ENCODE measurements around the gene TBC1D2B.

DNA sequence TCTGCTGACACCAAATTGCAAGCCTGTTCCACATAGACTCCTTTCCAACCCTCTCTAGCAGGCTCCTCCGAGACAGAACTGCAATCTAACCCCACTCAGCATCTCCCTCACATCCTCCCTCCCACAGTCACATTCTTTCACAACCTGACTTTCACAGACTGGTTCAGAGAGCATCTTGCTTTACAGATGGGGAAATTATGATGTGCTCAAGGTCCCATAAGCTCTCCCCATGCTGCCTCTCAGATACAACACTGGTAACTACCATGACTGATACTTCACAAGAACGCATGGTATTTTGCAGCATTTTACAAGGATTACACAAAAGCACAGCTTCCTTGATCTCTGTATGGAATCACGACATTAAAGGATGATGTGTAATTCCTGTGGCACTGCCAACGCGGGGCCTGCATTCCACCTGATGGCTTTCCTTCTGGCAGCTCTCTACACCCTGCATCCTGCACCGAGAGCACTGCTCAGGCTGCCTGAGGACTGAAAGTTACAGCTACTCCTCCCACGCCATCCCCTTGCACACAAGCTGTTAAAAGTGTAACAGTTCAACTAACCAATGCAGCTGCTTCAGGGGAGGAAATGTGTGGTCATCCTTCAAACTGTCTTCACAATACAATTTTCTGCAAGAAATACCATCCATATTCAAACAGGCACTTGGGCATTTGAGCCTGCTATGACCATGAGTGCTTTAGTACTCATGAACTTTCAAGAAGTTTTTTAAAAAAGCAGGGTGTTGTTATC lies 27.6 kb downstream of the TBC1D2B start:
- TF ChIP-seq, protein P1, sequence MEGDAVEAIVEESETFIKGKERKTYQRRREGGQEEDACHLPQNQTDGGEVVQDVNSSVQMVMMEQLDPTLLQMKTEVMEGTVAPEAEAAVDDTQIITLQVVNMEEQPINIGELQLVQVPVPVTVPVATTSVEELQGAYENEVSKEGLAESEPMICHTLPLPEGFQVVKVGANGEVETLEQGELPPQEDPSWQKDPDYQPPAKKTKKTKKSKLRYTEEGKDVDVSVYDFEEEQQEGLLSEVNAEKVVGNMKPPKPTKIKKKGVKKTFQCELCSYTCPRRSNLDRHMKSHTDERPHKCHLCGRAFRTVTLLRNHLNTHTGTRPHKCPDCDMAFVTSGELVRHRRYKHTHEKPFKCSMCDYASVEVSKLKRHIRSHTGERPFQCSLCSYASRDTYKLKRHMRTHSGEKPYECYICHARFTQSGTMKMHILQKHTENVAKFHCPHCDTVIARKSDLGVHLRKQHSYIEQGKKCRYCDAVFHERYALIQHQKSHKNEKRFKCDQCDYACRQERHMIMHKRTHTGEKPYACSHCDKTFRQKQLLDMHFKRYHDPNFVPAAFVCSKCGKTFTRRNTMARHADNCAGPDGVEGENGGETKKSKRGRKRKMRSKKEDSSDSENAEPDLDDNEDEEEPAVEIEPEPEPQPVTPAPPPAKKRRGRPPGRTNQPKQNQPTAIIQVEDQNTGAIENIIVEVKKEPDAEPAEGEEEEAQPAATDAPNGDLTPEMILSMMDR (IDR thresholded peaks at IDR 0.05): no peak
- TF ChIP-seq POLR2A (IDR thresholded peaks at IDR 0.05): no peak

Data from heart left ventricle (tissue), 13 donors.